LNCaP clone FGC (cell line): ENCODE measurements around the gene OR52H1.

ENCODE experiments used
- DNase-seq: peaks from one replicate; pipeline ENCODE4 v3.0.0-alpha.2; 2011; ENCODE audit warnings: low read depth
- H3K4me3 ChIP-seq: 2 replicates; pipeline ENCODE4 v1.5.1; 2011; ENCODE audit warnings: mild to moderate bottlenecking, low read depth, low read length, control low read depth
- TF ChIP-seq, protein P1 (sequence below): IDR thresholded peaks from 2 replicates; pipeline ENCODE4 v1.5.1; 2012; ENCODE audit warnings: mild to moderate bottlenecking; ENCODE audit not compliant: control insufficient read depth, insufficient read depth; ENCODE audit errors: extremely low read depth

Gene OR52H1

DNA sequence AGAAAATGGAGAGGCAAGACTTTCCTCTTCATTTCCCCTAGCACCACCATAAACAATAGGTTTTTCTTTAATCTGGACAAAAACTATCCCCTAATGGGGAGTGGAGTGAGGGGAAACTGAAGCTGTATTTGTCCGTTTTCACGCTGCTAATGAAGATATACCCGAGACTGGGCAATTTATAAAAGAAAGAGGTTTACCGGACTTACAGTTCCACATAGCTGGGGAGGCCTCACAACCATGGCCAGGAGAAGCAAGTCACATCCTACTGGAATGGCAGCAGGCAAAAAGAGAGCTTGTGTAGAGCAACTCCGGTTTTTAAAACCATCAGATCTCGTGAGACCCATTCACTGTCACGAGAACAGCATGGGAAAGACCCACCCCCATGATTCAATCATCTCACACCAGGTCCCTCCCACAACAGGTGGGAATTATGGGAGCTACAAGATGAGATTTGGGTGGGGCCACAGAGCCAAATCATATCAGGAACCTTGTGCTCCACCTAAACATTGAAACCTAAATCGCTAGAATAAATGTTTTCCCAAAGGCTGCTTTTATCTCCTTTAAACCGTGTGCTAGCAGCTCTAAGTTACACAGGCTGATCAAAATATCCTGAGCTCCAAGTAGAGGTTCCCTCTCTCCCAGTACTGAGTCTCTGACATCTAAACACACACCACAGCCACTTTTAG, 42.8 kb downstream of the OR52H1 start:
- no peak overlapping the region for H3K4me3 ChIP-seq
- TF ChIP-seq, protein P1, sequence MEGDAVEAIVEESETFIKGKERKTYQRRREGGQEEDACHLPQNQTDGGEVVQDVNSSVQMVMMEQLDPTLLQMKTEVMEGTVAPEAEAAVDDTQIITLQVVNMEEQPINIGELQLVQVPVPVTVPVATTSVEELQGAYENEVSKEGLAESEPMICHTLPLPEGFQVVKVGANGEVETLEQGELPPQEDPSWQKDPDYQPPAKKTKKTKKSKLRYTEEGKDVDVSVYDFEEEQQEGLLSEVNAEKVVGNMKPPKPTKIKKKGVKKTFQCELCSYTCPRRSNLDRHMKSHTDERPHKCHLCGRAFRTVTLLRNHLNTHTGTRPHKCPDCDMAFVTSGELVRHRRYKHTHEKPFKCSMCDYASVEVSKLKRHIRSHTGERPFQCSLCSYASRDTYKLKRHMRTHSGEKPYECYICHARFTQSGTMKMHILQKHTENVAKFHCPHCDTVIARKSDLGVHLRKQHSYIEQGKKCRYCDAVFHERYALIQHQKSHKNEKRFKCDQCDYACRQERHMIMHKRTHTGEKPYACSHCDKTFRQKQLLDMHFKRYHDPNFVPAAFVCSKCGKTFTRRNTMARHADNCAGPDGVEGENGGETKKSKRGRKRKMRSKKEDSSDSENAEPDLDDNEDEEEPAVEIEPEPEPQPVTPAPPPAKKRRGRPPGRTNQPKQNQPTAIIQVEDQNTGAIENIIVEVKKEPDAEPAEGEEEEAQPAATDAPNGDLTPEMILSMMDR, result no peak
- DNase-seq, result no peak

DNA sequence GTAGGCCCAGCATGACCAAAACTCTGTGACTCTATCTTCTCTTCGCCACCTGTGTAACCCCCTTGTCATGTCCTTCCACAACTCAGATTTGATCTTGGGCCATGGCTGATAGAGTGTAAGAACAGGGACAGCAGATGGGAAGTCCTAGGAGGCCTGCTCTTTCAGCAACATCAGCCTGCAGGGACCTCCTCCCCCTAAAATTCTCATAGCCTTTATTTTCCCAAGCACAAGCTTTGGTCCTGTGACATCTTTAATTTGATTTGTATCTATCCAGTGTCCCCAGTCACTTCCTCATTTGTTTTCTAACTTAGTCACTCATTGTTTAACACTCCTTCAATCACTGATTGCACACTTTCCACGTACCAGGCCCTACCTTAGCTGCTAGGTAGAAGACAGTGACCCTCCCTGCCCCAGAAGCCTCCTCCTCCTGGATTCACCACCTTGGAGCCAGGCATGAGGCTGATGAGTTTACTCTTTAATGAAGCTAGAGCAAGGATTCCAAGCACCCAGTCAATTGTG, 43.9 kb downstream of the OR52H1 start:
- H3K4me3 ChIP-seq, result no peak overlapping the region
- no peak for DNase-seq
- TF ChIP-seq, protein P1, result no peak

DNA sequence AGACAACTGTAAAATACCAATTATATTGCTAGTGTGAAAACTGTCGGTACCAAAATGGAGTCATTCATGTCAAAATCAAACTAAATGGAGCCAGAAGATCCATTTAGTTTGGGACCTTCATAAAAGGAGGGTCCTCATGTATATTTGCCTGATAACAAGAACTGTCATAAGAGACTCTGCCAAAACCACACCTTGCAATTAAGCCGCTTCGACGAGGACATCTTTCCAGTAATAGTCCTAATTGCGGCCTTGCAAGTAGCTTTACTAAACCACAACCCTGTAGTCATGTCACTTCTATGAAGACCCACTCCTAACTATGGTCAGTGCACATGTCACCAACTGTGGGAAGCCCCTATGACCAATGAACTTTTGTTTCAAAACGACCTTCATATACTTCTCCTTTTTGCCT, 47.9 kb downstream of the OR52H1 start:
- H3K4me3 ChIP-seq, result no peak overlapping the region
- DNase-seq, result no peak
- TF ChIP-seq, protein P1, result no peak

- H3K4me3 ChIP-seq, result no peak overlapping the region
- TF ChIP-seq, protein P1, result no peak
- no peak for DNase-seq
These were observed 48.7 kb downstream of the OR52H1 start for GRCh38 chr11:5499671-5500070.
